ENCODE results near the gene ZFYVE28.
A peak's percentile ranks its signal among the peaks of the same experiment; 100 is the strongest.
"Not testable (repeated sequence)": the region's sequence is repeated elsewhere in the genome, so short reads cannot be mapped to it uniquely, and the experiment has no call there.

Gene ZFYVE28

DNA sequence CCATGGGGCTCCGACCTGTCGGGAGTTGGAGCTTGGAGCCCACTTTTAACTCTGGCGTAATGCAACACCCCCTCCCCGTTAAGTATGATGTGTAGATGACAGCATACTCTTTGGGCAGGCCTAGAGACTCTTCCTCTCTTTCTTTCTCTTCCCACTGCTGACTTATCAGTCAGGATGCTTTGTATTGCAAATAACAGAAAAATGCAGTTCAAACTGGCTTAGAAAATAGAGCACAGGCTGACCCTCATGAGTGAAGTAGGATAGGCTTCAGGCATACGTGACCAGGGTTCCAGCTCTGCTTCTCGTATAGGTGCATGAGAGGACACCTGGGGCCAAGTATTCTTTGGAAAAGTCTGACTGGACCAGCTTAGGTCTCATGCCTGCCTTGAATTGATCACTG is 27.1 kb upstream of the ZFYVE28 start:
- no peak for DNase-seq

DNA sequence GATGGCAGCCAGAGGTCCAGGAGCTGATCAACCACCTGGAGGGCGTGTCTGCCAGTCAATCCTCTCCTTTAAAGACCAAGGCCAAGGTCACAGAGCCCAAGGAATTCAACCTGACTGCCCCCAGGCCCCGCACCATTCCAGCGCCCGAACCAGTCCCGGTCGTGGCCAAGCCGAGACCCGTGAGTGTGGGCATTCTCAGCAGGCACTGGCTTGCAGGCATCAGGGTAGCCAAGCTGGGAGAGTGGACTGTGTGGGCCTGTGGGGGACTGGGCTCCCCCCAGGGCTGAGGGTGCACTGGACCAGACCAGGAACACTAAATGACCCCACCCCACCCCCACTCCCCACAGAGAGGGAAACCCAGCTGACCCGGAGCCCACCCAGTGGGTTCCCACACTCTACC is 26.7 kb upstream of the ZFYVE28 start:
- no peak for DNase-seq

DNA sequence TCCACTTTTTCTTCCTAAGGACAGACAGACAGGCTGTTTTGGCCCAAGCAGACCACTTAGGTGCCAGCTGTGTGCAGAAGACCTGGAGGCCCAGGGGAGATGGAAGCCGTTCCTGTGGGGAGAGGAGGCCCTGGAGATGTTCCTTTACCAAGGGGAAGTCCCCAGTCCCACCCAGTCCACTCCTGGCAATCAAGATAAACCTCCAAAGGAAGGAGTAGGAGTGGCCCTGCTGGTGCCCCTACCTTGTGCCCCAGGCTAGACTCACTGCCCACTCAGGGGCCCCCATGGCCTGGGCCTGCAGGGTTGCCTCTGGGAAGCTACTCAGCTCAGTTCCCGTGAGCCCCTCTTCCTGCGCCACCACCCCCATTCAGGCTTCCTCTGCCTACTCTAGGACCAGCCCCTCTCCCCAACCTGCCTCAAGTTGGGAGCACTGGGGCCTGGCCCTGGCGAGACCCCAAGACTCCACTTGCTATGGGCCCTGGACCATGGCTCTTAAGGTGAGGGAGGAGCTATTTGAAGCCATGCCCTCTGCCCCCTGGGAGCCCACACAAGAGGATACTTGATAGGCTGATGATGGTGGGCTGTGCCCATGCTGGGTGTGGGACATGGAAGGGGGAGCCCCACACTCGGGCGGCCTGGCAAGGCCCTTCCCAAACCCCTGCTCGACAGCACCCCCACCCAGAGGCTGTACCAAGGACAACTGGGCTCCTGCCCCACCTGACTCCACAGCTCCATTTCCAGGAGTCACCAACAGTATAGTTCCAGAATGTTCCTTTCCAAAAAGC is 25.7 kb upstream of the ZFYVE28 start:
- DNase-seq: no peak

DNA sequence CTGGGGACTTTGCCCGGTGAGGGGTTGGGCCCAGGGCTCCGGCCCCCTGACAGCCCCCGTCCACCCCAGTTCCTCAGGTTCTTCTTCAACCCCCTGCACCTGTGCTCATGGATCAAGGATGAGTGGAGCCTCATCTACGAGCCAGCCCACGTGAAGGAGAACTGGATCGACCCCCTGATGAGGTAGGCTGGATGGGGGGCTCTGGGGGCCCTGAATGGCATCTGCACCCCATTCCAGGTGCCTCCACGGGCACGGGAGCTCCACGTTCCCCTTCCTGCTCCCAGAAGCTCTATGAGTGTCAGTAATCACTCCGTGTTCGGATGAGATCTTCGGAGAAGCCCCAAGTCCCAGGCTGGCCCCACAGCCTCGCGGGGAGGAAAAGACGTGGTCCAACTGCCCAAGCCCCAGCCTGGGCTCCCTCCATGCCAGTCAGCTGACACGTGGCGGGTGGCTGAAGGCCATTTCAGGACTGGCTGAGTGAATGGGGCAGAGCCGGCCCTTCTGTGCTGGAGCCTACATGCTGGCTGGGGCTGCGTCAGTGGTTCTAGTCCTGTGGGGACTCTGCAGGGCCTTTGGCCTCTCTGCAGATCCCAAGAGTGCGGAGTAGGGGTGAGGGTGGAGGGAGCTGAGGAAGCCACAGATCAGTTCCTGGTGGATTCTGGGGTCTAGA is 24.8 kb upstream of the ZFYVE28 start:
- DNase-seq: no peak

DNA sequence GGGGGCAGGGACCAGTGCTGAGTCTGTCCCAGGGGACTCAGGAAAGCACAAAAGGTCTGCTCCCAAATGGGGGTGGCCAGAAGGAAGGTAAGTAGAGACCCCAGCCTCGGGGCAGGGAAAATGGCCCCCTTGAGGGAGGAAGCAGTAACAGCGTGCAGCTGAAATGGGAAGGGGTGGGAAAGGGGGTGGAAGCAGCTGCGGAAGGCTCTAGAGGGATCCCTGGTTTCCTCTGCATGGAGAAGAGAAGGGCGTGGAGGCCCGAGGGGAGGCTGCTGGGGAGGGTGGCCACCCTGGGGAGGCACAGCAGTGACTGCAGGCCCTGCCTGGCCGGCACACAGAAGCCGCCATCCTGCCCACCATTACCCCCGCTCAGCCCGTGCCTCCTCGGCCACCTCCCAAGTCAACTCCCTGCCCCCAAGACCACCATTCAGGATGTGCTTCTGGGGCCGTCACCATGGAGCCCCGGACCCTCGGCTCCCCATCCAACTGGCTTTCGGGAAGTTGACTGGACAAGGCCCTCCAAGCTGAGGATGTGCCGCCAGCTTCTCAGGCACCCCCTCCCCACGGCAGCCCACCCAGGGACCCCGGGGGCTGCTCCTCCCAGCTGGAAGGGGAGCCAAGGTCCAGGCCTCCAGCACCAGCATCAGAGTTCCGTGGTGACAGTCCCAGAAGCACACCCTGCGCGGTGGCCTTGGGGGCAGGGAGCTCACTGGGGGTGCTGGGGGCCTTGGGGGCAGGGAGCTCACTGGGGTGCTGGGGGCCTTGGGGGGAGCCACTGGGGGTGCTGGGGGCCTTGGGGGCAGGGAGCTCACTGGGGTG is 23.9 kb upstream of the ZFYVE28 start:
- no peak for DNase-seq

DNA sequence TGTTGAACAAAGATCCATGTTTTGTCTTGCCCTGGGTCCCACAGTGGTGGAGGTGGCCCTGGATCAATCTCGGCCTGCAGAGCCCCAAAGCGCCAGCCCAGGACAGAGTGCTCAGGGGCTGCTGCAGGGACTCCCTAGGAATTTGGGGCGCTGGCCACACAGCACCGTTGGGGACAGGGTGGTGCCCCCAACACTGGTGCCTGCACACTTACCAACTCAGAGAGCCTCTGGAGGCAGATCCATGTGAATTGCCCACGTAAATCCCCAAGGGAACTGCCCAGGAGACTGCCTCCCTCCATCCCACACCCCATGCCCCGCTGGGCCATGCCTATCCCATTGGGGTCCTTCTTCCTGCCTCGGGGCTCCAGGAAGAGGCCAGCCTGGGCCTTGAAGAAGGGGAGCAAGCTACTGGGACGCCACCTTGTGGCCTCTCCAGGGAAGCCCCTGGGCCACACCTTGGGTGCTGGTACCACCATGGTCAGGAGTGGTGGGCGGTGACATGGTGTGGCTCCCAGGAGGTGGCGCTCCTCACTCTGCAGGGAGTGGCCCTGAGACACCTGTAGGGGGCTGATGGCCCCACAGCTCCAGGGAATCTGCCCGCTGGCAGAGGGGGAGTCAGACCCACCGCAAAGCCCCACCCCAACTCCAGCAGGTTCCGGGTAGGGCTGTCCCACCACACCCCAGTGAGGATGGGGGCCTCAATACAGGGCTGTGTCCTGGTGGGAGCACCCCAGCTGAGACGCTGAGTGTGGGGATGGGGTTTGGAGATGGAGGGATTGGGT is 23.1 kb upstream of the ZFYVE28 start:
- DNase-seq: peak; percentile 11

DNA sequence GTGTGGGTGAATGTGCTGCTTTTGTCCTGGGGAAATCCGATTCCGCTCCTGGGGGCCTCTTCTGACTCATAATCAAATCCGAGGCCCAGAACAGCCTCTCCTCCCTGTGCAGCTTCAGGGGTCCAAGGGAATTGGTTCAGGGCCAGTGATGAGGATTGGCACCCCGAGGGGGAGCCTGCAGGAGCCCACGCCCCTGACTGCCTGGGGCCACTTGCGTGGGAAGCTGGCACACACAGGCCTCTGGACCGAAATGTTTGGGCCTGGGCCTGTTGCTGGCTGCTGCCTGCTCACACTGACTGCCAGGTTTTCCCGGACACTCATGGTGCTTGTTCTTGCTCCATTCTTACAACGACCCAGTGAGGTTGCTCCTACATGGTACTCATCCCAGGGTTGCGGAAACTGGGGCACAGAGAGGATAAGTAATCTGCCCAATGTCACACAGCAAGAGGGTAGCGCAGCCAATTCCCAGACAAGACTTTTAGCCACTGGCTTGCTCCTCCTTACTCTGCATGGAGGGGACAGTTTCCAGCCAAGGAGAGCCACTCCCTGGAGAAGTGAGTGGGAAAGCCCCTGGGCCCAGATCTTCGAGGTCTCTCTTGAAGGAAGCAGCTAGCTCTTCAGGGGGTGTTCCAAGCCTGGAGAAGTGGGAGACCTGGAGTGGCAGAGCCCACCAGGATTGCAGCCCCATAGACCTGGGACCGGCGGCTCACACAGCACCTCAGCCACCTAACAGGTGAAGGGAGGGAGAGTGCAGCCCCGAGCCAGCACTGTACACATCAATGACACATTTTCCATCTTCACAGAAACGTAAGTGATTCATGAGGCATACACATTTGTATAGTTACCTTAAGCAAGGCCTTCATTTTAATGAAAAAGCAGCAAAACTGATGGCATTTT is 20.6 kb upstream of the ZFYVE28 start:
- no peak for DNase-seq

DNA sequence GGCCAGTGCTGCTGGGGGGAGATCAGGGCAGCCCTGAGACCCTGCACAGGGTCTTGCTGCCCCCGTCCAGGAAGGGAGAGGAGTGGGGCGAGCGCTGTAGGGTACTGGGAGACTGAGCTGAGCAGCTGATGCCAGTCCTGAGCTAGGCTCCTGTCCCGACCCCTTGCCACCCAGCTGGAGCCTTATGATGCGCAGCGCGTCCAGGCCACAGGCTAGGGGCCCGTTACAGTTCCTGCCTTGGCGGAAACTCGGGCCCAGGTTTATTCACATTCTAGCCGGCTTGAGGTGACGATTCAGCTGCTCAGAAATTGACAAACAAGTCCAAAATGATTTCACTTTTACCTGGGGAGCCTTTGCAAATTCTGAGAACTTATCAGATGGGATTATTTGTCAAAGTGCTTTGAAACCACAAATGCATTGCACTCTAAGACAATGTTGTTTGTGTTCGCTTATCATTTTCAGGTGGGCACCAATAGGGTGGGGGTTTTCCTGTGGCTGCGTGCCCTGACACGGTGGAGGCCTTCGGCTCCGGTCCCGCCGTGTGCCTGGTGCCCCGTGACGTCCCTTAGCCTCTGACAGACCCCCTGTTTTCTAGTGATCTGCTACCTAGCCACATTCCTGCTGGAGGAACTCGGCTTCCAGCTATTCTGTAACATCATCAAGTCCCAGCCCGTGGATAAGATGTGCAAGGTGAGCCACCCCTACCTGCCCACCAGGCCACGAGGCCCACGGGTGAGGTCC is 19.2 kb upstream of the ZFYVE28 start:
- no peak for DNase-seq

DNA sequence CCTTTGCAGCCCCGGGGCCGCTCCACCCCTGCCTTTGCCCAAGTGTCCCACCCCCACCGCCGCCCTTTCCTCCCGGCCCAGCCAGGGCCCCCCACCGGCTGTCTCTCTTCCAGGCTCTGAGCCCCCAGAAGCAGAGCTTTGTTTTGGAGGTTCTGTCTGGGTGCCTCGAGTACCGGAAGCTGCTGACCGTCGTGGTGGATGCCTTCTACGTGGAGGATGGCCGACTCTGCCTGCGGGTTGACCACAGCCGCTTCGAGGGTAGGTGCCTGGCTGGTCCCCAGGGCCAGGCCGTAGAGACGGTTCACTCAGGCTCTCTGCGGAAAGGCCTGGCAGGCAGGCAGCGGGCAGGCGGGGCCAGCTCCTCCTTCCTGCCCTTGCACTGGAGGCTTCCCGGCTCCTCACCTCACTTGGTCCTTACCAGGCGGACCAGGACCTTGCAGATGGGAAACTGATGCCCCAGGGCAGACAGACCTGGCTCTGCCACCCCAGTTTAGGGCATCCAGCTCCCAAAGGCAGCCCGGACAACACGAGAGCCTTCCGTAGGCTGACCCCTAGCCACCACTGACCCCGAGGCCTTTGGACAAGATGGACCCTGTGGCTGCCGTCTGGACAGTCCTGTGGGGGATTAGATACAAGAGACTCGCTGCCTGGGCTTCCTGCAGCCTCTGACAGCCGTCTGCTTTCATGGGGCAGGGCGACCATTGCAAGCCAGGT is 18.5 kb upstream of the ZFYVE28 start:
- no peak for DNase-seq

DNA sequence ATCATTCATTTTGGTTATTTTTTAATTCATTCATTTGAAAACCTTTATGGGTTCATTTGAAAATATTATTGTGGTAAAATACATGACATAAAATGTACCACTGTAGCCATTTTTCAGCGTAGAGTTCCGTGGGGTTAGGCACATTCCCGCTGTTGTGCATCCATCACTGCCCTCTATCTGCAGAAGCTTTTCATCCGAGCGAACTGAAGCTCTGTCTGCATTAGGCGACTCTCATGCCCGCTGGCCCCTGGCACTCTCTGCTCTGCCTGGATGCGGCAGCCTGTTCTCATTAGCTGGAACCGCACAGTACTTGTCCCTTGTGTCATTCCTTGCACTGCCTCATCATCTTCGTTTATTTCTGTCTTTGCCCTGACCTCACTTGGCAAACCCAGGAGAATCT is 17.9 kb upstream of the ZFYVE28 start:
- no peak for DNase-seq

DNA sequence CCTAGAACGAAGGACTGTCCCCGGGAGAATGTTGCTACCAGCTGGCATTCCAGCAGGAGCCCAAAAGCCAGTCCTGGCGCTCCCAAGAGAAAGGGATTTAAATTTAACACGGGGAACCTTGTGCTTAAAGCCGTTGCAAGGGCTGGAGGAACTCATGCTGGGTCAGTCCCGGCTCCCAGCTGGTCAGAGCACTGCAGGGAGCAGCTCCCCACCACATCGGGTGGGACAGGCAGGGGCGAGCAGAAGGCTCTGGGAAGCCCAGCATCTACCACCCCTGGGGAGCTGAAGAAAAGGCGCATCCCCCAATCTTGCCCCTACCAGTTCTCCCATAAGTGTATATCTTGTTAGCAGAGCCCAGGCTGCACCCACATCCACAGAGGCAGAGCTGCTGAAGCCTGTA is 16.0 kb upstream of the ZFYVE28 start:
- DNase-seq: no peak

DNA sequence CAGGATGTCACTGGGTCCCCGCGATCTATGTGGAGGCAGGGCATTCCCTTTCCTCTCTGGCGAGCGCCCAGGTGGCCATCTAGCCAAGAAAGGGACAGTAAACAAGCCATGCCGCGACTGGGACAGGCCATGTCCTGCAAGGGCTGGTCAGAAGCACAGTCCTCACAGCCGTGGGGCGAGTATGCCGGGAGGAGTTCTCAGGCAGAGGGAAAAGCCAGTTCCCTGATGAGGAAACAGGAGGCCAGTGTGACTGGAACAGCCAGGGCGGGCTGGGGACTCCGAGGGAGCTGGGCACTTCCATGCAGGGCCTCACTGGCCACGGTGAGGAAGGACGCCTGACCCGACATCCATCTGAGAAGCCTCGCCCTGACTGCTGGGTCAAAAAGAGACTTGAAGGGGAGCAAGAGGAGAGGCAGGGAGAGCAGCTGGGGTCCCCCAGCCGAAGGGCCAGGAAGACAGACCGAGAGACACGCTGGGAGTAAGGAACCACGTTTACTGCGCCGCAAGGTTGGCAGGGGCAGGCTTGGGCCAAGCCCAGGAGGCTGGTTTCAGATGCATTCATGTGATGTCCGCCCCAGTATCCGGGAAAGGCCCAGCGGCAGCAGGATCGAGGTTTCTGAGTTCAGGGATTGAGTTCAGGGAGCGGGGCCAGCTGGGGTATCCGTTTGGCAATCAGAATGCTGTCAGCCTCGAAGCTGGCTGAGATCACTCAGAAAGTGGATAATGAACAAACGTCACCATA is 15.3 kb upstream of the ZFYVE28 start:
- no peak for DNase-seq

DNA sequence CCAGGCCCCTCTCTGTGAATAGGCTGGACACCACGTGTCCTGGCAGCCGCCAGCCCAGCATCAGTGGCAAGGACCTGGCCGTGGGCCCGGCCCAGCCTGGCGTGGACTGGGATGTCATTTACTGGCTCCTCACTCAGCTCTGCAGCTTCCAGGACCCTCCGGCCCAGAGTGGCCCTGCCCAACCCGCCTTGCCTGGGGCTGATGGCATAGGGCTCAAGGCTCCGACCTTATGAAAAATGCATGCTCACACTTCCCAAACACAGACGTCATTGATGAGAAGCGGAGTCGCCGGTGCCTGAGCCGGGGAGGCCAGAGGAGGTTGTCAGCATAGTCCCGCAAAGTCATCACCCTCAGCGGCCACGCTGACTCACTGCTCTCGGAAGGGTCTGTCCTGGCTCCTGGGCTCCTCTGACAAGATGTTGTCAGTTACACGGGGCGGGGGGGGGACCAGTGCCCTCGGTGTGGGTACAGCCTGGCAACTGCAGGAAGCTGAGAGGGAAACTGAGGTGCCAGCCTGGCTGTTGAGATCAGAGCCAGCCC is 14.6 kb upstream of the ZFYVE28 start:
- no peak for DNase-seq

DNA sequence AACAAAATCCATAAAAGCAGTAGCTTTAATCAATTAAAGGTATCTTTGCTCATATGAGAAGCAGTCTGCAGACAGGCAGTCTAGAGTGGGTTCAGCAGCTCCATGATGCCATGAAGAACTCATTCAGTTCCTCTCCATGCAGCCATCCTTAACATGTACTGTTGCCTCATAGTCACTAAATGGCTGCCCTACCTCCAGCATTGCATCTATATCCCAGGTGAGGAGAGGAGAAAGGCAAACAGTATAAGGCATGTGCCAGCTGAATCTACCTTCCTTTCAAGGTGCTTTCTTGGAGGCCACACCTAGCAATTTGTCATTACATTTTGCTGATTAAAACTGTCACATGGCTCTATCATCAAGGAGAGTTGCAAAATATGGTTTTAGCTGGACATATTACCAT is 13.6 kb upstream of the ZFYVE28 start:
- DNase-seq: no peak

DNA sequence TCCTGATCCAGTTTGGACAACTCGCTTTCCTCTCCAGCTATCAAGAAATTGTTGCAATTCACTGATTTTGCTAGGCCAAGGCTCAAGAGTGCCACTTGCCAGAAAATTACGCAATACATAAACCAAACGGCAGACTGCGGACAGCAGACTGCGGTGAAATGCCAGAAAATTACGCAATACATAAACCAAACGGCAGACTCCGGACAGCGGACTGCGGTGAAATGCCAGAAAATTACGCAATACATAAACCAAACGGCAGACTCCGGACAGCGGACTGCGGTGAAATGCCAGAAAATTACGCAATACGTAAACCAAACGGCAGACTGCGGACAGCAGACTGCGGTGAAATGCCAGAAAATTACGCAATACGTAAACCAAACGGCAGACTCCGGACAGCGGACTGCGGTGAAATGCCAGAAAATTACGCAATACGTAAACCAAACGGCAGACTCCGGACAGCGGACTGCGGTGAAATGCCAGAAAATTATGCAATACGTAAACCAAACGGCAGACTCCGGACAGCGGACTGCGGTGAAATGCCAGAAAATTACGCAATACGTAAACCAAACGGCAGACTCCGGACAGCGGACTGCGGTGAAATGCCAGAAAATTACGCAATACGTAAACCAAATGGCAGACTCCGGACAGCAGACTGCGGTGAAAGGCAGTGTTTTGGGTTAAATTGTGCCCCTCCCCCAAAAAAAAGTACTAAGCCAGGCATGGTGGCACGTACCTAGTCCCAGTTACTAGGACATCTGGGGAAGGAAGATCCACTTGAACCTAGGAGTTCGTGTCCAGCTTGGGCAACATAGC is 11.7 kb upstream of the ZFYVE28 start:
- not testable (repeated sequence) for DNase-seq

DNA sequence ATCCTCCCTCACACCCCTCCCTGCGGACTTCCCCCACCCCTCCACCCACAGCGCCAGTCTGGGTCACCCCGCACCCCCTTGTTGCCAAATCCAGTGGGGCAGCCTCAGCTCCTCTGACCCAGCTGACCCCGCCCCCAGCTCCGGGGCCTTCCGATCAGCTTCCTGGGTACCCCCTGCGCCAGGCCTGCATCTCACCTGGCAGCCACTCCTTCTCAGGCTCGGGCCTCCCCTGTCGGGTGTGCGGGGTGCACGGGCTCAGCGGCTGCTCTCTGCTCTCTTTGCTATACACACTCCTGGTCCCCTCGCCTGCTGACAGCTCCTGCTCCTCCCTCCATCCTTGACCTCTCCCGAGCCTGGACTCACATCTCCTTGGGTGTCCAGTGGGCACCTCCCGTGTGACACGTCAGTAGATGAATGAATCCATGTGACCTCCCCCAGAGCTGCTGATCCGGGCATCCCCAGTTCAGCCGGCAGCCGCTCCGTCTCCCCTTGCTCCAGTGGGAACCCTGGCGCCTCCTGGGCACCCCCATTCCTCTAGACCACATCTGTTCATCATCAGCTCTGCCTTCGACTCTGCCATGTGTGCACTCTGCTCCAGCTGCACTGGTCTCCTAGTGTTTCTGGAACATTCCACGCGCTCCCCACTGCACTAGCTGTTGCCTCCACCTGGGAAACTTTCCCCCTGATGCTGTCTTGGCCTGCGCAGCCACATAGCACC is 10.2 kb upstream of the ZFYVE28 start:
- DNase-seq: no peak

DNA sequence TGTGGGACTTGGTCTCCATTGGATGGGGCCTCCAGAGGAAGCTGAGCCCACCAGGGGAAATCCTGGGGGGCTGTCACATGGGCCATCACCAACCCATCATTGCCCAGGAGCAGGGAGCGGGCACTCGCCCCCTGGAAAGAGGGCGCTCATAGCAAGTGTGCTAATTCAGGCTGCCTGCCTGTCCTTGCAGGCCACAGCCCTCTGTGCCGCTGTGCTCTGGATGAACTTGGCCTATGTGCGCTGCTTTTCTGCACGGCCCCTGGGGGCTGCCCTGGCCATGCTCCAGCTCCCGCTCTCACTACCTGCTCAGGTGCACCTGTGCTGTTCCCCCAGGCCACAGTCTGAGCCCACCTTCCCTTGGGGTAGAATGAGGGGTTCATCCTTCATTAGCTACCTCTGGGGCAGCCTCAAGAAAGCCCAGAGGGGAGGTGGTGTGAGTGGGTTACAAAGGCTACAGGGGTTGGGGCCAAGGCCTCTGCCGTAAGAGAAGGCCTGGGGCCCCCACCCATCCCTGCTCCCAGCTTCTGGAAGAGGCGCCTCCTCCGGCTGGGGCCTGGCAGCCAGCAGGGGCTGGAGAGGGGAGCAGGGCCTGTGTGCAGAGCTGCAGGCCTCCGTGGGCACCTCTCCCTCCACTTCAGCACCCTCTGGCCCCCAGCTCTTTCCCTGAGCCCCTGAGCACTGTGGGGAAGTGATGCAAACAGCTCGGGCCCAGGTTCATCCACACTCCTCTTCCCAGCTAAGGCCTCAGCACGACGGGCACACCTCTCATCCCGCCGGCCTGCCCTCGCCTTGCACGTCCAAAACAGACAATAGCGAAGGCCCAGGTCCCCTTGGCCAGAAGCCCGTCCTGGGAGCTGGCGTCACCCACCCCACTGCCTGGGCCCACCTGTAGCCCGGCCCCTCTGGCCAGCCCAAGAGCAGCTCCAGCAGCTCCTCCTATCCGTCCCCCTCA is 9.2 kb upstream of the ZFYVE28 start:
- no peak for DNase-seq
